B cell (primary cell): Measurements from ENCODE around the gene CHST9.

Experiments
- CTCF ChIP-seq: fragments of 200-600 bp; IDR thresholded peaks from one replicate; pipeline ENCODE4 v1.8.0; 2022; ENCODE audit warnings: antibody characterized with exemption, mild to moderate bottlenecking
- EZH2 ChIP-seq: IDR thresholded peaks from 2 replicates; pipeline ENCODE4 v1.6.1; 2012; ENCODE audit warnings: borderline replicate concordance, low read depth, mild to moderate bottlenecking, moderate library complexity, low read length; ENCODE audit not compliant: insufficient read depth, poor library complexity, severe bottlenecking

- no peak for TF ChIP-seq CTCF
- TF ChIP-seq EZH2, result no peak
Measured at GRCh38 chr18:26919627-26920026, 265.5 kb downstream of the CHST9 start.
